GM19351 (cell line): ENCODE results near the gene SDC1.

Source experiments
- ATAC-seq: cut with Tn5 transposase; IDR thresholded peaks from one replicate; pipeline ENCODE4 v1.9.1; 2021; ENCODE audit warnings: mild to moderate bottlenecking, moderate library complexity; ENCODE audit not compliant: unreplicated experiment

SDC1 gene

DNA sequence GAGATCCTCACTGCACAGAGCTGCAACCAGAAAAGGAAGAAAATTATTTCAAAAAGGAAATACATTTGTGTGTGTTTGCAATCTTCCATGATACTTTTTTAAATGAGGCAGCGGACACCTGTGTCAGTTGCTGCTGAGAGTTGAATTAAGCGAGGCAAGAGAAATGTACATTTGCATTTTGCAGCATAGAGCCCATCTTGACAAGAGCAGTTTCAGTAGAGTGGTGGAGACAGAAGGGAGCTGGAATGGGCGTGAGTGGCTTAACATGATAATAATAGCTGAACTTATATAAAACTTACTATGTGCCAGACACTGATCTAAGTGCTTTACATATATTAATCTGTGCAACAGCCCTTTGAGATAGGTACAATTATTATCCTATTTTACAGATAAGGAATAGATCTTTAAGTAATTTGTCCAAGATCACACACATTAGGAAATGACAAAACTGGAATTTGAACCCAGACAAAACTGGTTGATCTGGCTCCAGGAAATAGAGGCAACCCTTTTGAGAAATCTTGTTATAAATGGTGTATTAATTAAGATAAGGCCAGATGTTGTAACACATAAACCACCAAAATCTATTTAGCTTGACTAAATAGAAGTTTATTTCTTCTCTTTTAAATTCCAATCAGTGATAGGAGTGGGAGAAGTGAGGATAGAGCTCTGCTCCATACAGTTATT lies 68.7 kb downstream of the SDC1 start:
- no peak for ATAC-seq

GRCh38 chr2:20153131-20153851 lies 71.6 kb downstream of the SDC1 start:
- no peak for ATAC-seq

- peak; percentile 75 for ATAC-seq
Observed at GRCh38 chr2:20150806-20151571, 73.9 kb downstream of the SDC1 start.
